SK-N-MC (cell line): ENCODE results near the gene SLC9A3.

Experiments
- DNase-seq: peaks from one replicate; pipeline ENCODE4 v3.0.0-alpha.2; 2011; ENCODE audit warnings: low read depth, low spot score
- H3K27ac ChIP-seq: fragments of 200-600 bp; sonication (generic); 2 replicates; pipeline ENCODE4 v1.5.1; 2016; ENCODE audit warnings: mixed run types
- H3K36me3 ChIP-seq: fragments of 200-600 bp; sonication (generic); 2 replicates; pipeline ENCODE4 v1.6.1; 2017; ENCODE audit warnings: antibody characterized with exemption, low read length, mixed read lengths; ENCODE audit not compliant: insufficient read depth
- H3K4me3 ChIP-seq: fragments of 200-600 bp; sonication (generic); 2 replicates; pipeline ENCODE4 v1.5.1; 2016
- H3K9ac ChIP-seq: fragments of 200-600 bp; sonication (generic); 2 replicates; pipeline ENCODE4 v1.8.0; 2017; ENCODE audit warnings: mixed run types, mixed read lengths; ENCODE audit not compliant: insufficient read length
- H3K9me3 ChIP-seq: fragments of 200-600 bp; sonication (generic); 2 replicates; pipeline ENCODE4 v1.6.1; 2017; ENCODE audit warnings: low read depth, mild to moderate bottlenecking, antibody characterized with exemption, low read length, moderate library complexity, mixed read lengths
- EZH2 ChIP-seq: fragments of 200-600 bp; sonication (generic); IDR thresholded peaks from one replicate; pipeline ENCODE4 v1.6.1; 2017; ENCODE audit warnings: antibody characterized with exemption
- FOXP2 ChIP-seq: optimal IDR thresholded peaks from 2 replicates; pipeline ENCODE3; 2011; ENCODE audit warnings: mild to moderate bottlenecking, moderate library complexity; ENCODE audit not compliant: insufficient read depth; ENCODE audit errors: extremely low read length, control extremely low read depth
- POLR2AphosphoS5 ChIP-seq: IDR thresholded peaks from 2 replicates; pipeline ENCODE4 v1.6.1; 2012; ENCODE audit warnings: mild to moderate bottlenecking, low read depth, low read length, borderline replicate concordance

SLC9A3 gene

GRCh38 chr5:469752-470483, 54.3 kb downstream of the SLC9A3 start:
- Histone ChIP-seq H3K9me3 (no peaks in the 10 kb centered on the region), H3K9ac (no peak overlapping the region), H3K27ac (no peak overlapping the region), H3K36me3 (peaks cover 13% of the 10 kb centered on the region; the same call in 1 of the 2 replicates), H3K4me3 (no peak overlapping the region)
- DNase-seq: no peak
- TF ChIP-seq EZH2: no peak

GRCh38 chr5:468401-468800, 55.8 kb downstream of the SLC9A3 start:
- no peak for DNase-seq
- no peak overlapping the region for H3K27ac ChIP-seq
- no peak overlapping the region for H3K4me3 ChIP-seq
- peaks cover 13% of the 10 kb centered on the region; the same call in 1 of the 2 replicates for H3K36me3 ChIP-seq
- H3K9me3 ChIP-seq: no peaks in the 10 kb centered on the region
- no peak overlapping the region for H3K9ac ChIP-seq
- TF ChIP-seq FOXP2 (no peak), EZH2 (no peak), POLR2AphosphoS5 (no peak)

GRCh38 chr5:466661-467310, 57.5 kb downstream of the SLC9A3 start:
- no peak overlapping the region for H3K4me3 ChIP-seq
- H3K27ac ChIP-seq: no peak overlapping the region
- no peaks in the 10 kb centered on the region for H3K9me3 ChIP-seq
- no peak overlapping the region for H3K9ac ChIP-seq
- peaks cover 21% of the 10 kb centered on the region; the same call in 1 of the 2 replicates for H3K36me3 ChIP-seq
- no peak for TF ChIP-seq EZH2
- TF ChIP-seq POLR2AphosphoS5: no peak
- TF ChIP-seq FOXP2: no peak
- DNase-seq: no peak

- DNase-seq: no peak
- no peak overlapping the region for H3K4me3 ChIP-seq
- no peaks in the 10 kb centered on the region for H3K9me3 ChIP-seq
- H3K36me3 ChIP-seq: peaks cover 14% of the 10 kb centered on the region; the same call in 1 of the 2 replicates
- no peak overlapping the region for H3K9ac ChIP-seq
- no peak overlapping the region for H3K27ac ChIP-seq
- TF ChIP-seq EZH2: no peak
- TF ChIP-seq FOXP2: no peak
- no peak for TF ChIP-seq POLR2AphosphoS5
These were observed 58.5 kb downstream of the SLC9A3 start for GRCh38 chr5:465591-466403.

GRCh38 chr5:464843-465590, 59.2 kb downstream of the SLC9A3 start:
- TF ChIP-seq EZH2: no peak
- no peak for TF ChIP-seq POLR2AphosphoS5
- TF ChIP-seq FOXP2: no peak
- peaks cover 14% of the 10 kb centered on the region; the same call in 1 of the 2 replicates for H3K36me3 ChIP-seq

GRCh38 chr5:464446-464842, 59.8 kb downstream of the SLC9A3 start:
- Histone ChIP-seq H3K27ac (no peak overlapping the region), H3K36me3 (peaks cover 19% of the 10 kb centered on the region; the same call in 1 of the 2 replicates)
- DNase-seq: no peak

More at GRCh38 chr5:464843-465590, 59.2 kb downstream of the SLC9A3 start:
- Histone ChIP-seq H3K27ac (no peak overlapping the region), H3K4me3 (no peak overlapping the region), H3K9ac (no peak overlapping the region), H3K9me3 (no peaks in the 10 kb centered on the region)
- no peak for DNase-seq

GRCh38 chr5:463952-464351, 60.3 kb downstream of the SLC9A3 start:
- Histone ChIP-seq H3K9me3 (no peaks in the 10 kb centered on the region), H3K36me3 (peaks cover 20% of the 10 kb centered on the region; the same call in 1 of the 2 replicates), H3K4me3 (no peak overlapping the region), H3K9ac (no peak overlapping the region), H3K27ac (no peak overlapping the region)
- no peak for DNase-seq
- TF ChIP-seq FOXP2 (no peak), POLR2AphosphoS5 (no peak), EZH2 (no peak)

More at GRCh38 chr5:464446-464842, 59.8 kb downstream of the SLC9A3 start:
- Histone ChIP-seq H3K4me3 (no peak overlapping the region), H3K9me3 (no peaks in the 10 kb centered on the region), H3K9ac (no peak overlapping the region)
- TF ChIP-seq EZH2: no peak
- TF ChIP-seq FOXP2: no peak
- no peak for TF ChIP-seq POLR2AphosphoS5
